C4-2B (cell line): ENCODE measurements around the gene CHST11.
"Not testable (repeated sequence)": the region's sequence is repeated elsewhere in the genome, so short reads cannot be mapped to it uniquely, and the experiment has no call there.

Source experiments
- H3K27ac ChIP-seq: fragments of 450-650 bp; 2 replicates; pipeline ENCODE4 v1.5.1; 2017
- CTCF ChIP-seq: fragments of 450-650 bp; conservative IDR thresholded peaks from 2 replicates; pipeline ENCODE4 v1.5.1; 2017; ENCODE audit warnings: mild to moderate bottlenecking
- ZFX ChIP-seq: fragments of 450-650 bp; IDR thresholded peaks from 2 replicates; pipeline ENCODE4 v1.6.1; 2017

Gene CHST11

GRCh38 chr12:104605685-104606084 is 148.9 kb downstream of the CHST11 start:
- H3K27ac ChIP-seq = no peak overlapping the region
- TF ChIP-seq CTCF (no peak), ZFX (no peak)

GRCh38 chr12:104608998-104609397 is 152.2 kb downstream of the CHST11 start:
- TF ChIP-seq ZFX (no peak), CTCF (no peak)
- H3K27ac ChIP-seq = no peak overlapping the region

- H3K27ac ChIP-seq = no peak overlapping the region
- TF ChIP-seq CTCF (no peak), ZFX (no peak)
Observed at GRCh38 chr12:104609445-104609844, 152.7 kb downstream of the CHST11 start.

DNA sequence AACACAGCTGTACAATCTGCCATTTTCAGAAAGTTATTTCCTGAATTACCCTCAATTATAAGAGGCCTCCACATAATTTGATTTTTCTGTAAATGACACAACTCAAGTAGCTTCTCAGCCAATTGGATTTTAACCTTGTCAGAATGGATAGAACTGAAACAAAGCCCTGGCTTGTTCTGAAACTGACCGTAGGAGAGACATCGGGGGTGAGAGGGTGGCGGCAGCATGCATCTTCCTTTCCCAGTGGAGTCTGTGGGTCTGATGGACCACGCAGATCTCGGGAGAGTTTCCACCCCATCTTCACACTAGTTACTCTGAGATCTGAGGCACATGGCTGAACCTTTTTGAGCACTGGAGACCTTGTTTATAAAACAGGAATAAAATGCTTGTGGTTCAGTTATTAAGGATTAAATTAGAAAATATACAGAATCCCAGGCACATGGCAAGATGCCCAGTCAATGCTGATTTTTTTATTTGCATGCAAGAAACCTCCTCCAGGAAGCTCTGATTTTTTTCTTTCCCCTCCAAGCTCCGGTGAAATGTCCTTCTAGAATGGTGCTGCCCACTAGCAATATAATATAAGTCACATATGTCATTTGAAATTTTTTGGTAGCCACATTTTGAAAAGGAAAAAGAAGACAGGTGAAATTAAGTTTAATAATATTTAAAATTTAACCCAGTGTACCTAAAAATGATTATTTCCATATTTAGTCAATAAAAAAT is 153.9 kb downstream of the CHST11 start:
- no peak overlapping the region for H3K27ac ChIP-seq
- TF ChIP-seq ZFX = no peak

- TF ChIP-seq CTCF (no peak), ZFX (no peak)
Observed at GRCh38 chr12:104611671-104612070, 154.9 kb downstream of the CHST11 start.

GRCh38 chr12:104613372-104613771 is 156.6 kb downstream of the CHST11 start:
- H3K27ac ChIP-seq = not testable (repeated sequence)

More at GRCh38 chr12:104611671-104612070, 154.9 kb downstream of the CHST11 start:
- no peak overlapping the region for H3K27ac ChIP-seq

- TF ChIP-seq CTCF = no peak
- no peak for TF ChIP-seq ZFX
Observed at GRCh38 chr12:104615048-104615561, 158.4 kb downstream of the CHST11 start.

DNA sequence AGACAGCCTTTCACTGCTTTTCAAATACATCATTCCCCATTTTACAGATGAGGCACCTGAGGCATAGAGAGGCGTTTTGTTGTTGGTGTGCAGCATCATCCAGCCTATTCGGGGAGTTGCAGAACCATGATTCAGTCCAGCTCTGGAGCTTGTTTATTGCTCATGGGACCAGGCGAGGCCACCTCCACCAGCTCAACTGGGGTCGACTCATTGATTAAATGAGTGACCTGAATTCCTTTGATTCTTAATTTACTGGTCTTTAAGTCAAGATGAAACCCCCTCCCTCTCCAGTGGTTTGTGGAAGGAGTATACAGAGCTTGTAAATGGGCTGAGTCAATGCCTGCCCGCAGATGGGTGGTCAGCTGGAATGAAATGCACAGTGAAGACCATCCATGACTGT is 161.9 kb downstream of the CHST11 start:
- TF ChIP-seq ZFX (no peak), CTCF (no peak)
- H3K27ac ChIP-seq = no peak overlapping the region

More at GRCh38 chr12:104615048-104615561, 158.4 kb downstream of the CHST11 start:
- no peak overlapping the region for H3K27ac ChIP-seq
